Stimulated activated CD8-positive, alpha-beta memory T cell treated with anti-CD3 and anti-CD28 coated beads, Interleukin-4, amount 100 ng/mL, for 4 hours (primary cell): Measurements from ENCODE around the gene LIMS2.
A peak's percentile ranks its signal among the peaks of the same experiment; 100 is the strongest.

Experiments used
- DNase-seq, 2 donors: peaks; one replicate each; pipeline ENCODE4 v3.0.0-alpha.2; 2020; ENCODE audit warnings: low read depth in 2 of 2, low spot score in 1 of 2

Gene LIMS2

GRCh38 chr2:127675331-127676261, at the start of gene LIMS2:
Gene LIMS2, minus strand, starts transcription at chr2:127675530. Its CDS starts 506 bp downstream, at chr2:127675024.
- no peak for DNase-seq

- no peak for DNase-seq
These were observed 47.5 kb upstream of the LIMS2 start for GRCh38 chr2:127722807-127723206.

- no peak for DNase-seq
These were observed 46.6 kb upstream of the LIMS2 start for GRCh38 chr2:127721978-127722355.

- no peak for DNase-seq
These were observed 46.1 kb upstream of the LIMS2 start for GRCh38 chr2:127721311-127721977.

- no peak for DNase-seq
These were observed 44.2 kb upstream of the LIMS2 start for GRCh38 chr2:127719301-127720218.

- DNase-seq: no peak
These were observed 42.9 kb upstream of the LIMS2 start for GRCh38 chr2:127718271-127718670.

- DNase-seq: no peak
These were observed 40.6 kb upstream of the LIMS2 start for GRCh38 chr2:127715778-127716449.

GRCh38 chr2:127713562-127713961, 38.2 kb upstream of the LIMS2 start:
- no peak for DNase-seq

- no peak for DNase-seq
These were observed 37.7 kb upstream of the LIMS2 start for GRCh38 chr2:127712999-127713398.

GRCh38 chr2:127709336-127709735, 34.0 kb upstream of the LIMS2 start:
- DNase-seq: no peak

- no peak for DNase-seq
These were observed 32.7 kb upstream of the LIMS2 start for GRCh38 chr2:127707890-127708648.

GRCh38 chr2:127706215-127706990, 31.1 kb upstream of the LIMS2 start:
- no peak for DNase-seq

- DNase-seq: no peak
These were observed 30.2 kb upstream of the LIMS2 start for GRCh38 chr2:127705391-127706065.

GRCh38 chr2:127704641-127705390, 29.5 kb upstream of the LIMS2 start:
- DNase-seq: no peak

GRCh38 chr2:127703282-127703681, 28.0 kb upstream of the LIMS2 start:
- no peak for DNase-seq

GRCh38 chr2:127702395-127703009, 27.2 kb upstream of the LIMS2 start:
- DNase-seq: no peak

GRCh38 chr2:127701651-127702394, 26.5 kb upstream of the LIMS2 start:
- peak; percentile 44 to 62 for DNase-seq
